ENCODE data around the gene MAX.

GRCh38 chr14:65062096-65063075 is 39.9 kb downstream of the MAX start:
- TF ChIP-seq POLR2A (IDR thresholded peaks at IDR 0.05): no peak
- TF ChIP-seq, protein P1, sequence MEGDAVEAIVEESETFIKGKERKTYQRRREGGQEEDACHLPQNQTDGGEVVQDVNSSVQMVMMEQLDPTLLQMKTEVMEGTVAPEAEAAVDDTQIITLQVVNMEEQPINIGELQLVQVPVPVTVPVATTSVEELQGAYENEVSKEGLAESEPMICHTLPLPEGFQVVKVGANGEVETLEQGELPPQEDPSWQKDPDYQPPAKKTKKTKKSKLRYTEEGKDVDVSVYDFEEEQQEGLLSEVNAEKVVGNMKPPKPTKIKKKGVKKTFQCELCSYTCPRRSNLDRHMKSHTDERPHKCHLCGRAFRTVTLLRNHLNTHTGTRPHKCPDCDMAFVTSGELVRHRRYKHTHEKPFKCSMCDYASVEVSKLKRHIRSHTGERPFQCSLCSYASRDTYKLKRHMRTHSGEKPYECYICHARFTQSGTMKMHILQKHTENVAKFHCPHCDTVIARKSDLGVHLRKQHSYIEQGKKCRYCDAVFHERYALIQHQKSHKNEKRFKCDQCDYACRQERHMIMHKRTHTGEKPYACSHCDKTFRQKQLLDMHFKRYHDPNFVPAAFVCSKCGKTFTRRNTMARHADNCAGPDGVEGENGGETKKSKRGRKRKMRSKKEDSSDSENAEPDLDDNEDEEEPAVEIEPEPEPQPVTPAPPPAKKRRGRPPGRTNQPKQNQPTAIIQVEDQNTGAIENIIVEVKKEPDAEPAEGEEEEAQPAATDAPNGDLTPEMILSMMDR (IDR thresholded peaks at IDR 0.05): no peak

All from right lobe of liver (tissue), 4 donors.